ENCODE data around the gene KREMEN1.

KREMEN1 gene

DNA sequence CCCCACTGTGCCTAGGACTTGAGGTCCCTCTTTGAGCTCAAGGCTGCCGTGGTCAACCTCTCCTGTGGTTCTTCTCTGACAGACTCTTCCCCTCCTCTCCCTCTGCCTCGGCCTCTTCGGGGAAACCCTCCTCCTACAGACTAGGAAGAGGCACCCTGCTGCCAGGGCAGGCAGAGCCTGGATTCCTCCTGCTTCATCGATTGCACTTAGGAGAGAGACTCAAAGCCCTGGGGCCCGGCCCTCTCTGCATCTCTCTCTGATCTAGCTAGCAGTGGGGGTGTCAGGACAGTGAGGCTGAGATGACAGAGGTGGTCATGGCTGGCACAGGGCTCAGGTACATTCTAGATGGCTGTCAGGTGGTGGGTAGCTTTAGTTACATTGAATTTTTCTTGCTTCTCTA, 69.3 kb downstream of the KREMEN1 start:
- Histone ChIP-seq H3K9me3 (ENCODE audit: control insufficient read depth, low read length) (no peaks in the 10 kb centered on the region), H3K4me1 (ENCODE audit: control insufficient read depth, insufficient read depth, low read length) (peaks cover 26% of the 10 kb centered on the region), H3K4me3 (ENCODE audit: insufficient read depth, low read depth, low read length) (no peak overlapping the region), H3K27ac (ENCODE audit: insufficient read depth, low read depth, low read length, poor library complexity, severe bottlenecking) (no peak overlapping the region), H3K36me3 (ENCODE audit: control insufficient read depth, insufficient read depth, low read length) (no peaks in the 10 kb centered on the region), H3K27me3 (ENCODE audit: control insufficient read depth, insufficient read depth, low read length, poor library complexity, severe bottlenecking) (no peaks in the 10 kb centered on the region)
- 34 to 39% methylated on average over 5 of the region's 5 CpGs for WGBS, 2 experiments

DNA sequence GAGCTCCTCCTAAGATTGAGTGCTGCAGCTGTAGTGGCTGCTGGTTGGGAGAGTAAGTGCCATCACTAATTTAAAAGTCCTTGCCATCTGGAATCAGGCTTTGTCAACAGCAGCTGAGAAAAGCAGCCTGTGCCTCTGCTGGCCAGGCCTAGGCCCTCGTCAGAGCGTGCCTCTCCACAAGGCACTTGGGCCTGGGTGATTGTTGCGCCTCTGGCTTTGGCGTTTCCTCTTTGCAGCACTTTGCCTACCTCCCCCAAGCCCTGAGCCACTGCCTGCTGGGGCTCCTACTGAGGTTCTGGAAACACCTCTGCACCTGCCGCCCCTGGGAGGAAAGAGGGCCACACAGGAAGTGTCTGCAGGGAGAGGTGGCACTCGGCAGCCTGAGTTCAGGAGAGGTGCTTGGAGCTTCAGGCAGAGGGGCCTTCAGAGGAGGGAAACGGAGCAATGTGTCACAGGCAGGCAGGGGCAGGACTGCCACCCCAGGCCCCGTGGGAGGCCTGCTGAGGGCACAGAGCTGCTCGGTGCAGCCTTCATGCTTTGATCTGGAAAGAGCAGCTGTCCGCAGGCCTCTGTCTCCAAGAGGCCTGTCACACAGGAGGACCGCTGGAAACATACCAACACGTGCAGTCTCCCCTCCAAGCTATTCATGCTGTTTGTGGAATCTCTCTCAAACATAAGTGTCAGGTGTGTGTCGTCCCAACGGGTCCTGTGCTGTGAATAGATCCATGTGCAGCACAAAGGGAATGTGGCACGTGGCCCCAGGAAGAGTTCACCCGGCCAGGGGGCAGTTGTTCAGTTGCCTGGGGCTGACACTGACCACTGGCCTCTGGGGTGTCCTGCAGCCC, 71.3 kb downstream of the KREMEN1 start:
- WGBS, 2 experiments: 86 to 87% methylated on average over 16 of the region's 16 CpGs
- Histone ChIP-seq H3K4me3 (ENCODE audit: insufficient read depth, low read depth, low read length) (no peak overlapping the region), H3K27ac (ENCODE audit: insufficient read depth, low read depth, low read length, poor library complexity, severe bottlenecking) (no peak overlapping the region), H3K4me1 (ENCODE audit: control insufficient read depth, insufficient read depth, low read length) (peaks cover 29% of the 10 kb centered on the region), H3K9me3 (ENCODE audit: control insufficient read depth, low read length) (no peaks in the 10 kb centered on the region), H3K27me3 (ENCODE audit: control insufficient read depth, insufficient read depth, low read length, poor library complexity, severe bottlenecking) (no peaks in the 10 kb centered on the region), H3K36me3 (ENCODE audit: control insufficient read depth, insufficient read depth, low read length) (no peaks in the 10 kb centered on the region)

DNA sequence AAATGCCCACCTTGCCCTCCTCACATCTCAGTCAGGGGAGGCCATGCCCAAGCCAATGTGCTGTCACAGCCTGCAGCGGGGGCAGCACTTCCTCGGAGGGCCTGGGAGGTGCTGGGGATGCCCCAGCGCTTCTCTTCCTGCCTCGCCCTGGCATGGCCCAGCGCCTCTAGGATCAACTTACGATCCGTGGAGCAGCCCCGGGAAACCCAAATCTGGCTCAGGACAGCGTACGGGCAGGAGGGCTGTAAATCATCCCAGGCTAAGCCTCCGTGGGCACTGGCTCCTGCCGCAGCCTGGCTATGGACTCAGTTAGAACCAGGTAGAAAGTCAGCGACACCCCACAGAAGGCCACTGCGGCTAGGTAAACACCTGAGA, 71.9 kb downstream of the KREMEN1 start:
- no peaks in the 10 kb centered on the region for H3K36me3 ChIP-seq (ENCODE audit: control insufficient read depth, insufficient read depth, low read length)
- H3K4me3 ChIP-seq (ENCODE audit: insufficient read depth, low read depth, low read length): no peak overlapping the region
- no peaks in the 10 kb centered on the region for H3K9me3 ChIP-seq (ENCODE audit: control insufficient read depth, low read length)
- WGBS, 2 experiments: 92 to 93% methylated on average over 14 of the region's 14 CpGs
- peaks cover 32% of the 10 kb centered on the region for H3K4me1 ChIP-seq (ENCODE audit: control insufficient read depth, insufficient read depth, low read length)
- H3K27me3 ChIP-seq (ENCODE audit: control insufficient read depth, insufficient read depth, low read length, poor library complexity, severe bottlenecking): no peaks in the 10 kb centered on the region
- H3K27ac ChIP-seq (ENCODE audit: insufficient read depth, low read depth, low read length, poor library complexity, severe bottlenecking): no peak overlapping the region

DNA sequence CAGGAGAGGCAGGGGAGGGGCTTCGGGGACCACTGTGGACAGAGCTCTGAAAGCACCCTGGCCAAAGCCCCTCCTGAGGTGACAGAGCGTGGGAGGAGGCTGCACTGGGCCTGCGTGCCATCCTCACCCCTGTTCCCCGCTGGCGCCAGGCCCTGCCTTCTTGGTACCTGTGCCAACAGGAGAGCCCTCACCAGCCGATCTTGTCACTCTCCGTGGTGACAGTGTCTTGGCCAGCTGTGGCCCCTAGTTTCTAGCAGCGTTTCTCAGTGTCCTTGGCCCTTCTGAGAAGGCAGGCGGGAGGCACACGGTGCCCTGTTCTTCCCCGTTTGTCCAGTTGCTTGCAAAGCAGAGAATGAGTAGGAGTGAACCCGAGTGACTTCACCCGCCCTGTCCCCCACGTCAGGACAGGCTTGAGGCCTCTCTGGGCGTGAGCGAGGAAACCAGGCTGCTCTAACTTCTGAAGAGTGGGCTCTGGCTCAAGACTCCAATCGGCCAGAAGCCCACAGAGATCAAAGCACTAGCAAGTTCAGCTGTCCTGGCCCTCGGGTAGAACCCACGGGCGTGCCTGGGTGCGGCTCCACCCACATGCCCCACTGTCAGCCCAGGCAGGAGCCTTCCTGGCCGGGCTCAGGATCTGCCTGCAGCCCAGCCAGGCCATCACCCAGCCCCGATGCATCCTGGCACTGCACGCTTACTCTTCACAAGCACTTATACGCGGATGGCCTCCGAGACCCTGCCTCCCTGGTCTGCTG, 72.7 kb downstream of the KREMEN1 start:
- Histone ChIP-seq H3K9me3 (ENCODE audit: control insufficient read depth, low read length) (no peaks in the 10 kb centered on the region), H3K4me1 (ENCODE audit: control insufficient read depth, insufficient read depth, low read length) (peaks cover 34% of the 10 kb centered on the region), H3K36me3 (ENCODE audit: control insufficient read depth, insufficient read depth, low read length) (no peaks in the 10 kb centered on the region), H3K27me3 (ENCODE audit: control insufficient read depth, insufficient read depth, low read length, poor library complexity, severe bottlenecking) (no peaks in the 10 kb centered on the region), H3K4me3 (ENCODE audit: insufficient read depth, low read depth, low read length) (no peak overlapping the region), H3K27ac (ENCODE audit: insufficient read depth, low read depth, low read length, poor library complexity, severe bottlenecking) (no peak overlapping the region)
- 87 to 88% methylated on average over 27 of the region's 27 CpGs for WGBS, 2 experiments

DNA sequence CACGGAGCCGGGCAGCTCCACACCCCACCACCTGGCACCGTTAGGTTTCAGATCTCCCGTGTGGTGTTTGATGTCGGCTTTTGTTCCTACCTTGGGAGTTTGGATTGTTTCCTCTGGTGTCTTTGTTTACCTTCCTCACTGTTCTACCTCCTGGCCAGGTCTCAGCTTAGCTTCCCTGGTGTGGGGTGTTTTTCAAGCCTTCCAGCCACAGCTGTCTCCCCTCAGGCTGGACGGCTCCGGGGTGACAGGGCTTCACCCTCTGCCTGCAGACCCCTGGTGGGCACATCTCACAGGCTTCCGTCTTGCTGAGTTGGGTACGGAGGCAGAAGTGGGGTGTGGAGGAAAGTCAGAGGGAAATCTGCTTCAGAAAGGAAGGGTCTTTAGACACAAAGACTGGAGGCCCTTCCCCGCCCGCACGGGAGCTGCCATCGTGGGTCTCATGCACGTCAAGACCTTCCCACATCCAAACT, 73.3 kb downstream of the KREMEN1 start:
- Histone ChIP-seq H3K4me3 (ENCODE audit: insufficient read depth, low read depth, low read length) (no peak overlapping the region), H3K27ac (ENCODE audit: insufficient read depth, low read depth, low read length, poor library complexity, severe bottlenecking) (no peak overlapping the region), H3K27me3 (ENCODE audit: control insufficient read depth, insufficient read depth, low read length, poor library complexity, severe bottlenecking) (no peaks in the 10 kb centered on the region), H3K36me3 (ENCODE audit: control insufficient read depth, insufficient read depth, low read length) (no peaks in the 10 kb centered on the region), H3K4me1 (ENCODE audit: control insufficient read depth, insufficient read depth, low read length) (peaks cover 40% of the 10 kb centered on the region), H3K9me3 (ENCODE audit: control insufficient read depth, low read length) (no peaks in the 10 kb centered on the region)
- WGBS, 2 experiments: 77 to 78% methylated on average over 14 of the region's 14 CpGs

DNA sequence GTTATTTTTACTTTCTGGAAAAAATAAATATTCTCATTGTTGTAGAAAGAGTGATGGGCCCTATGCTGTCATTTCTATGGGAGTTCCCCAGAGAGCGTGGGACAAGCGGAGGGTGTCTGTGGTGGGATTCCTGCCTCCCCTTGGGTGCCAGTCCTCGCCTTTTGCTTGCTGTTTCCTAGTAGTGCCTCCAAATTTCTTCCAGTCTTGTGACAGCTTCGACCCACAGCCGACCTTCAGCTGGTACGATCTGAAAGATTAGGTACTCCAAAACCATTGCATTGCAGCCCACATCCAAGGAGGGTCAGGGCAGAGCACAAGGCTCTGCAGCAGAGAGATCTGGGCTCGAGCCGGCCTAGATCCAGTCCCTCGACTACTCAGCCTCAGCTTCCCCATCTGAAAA, 73.9 kb downstream of the KREMEN1 start:
- Histone ChIP-seq H3K4me1 (ENCODE audit: control insufficient read depth, insufficient read depth, low read length) (peaks cover 38% of the 10 kb centered on the region), H3K9me3 (ENCODE audit: control insufficient read depth, low read length) (no peaks in the 10 kb centered on the region), H3K27ac (ENCODE audit: insufficient read depth, low read depth, low read length, poor library complexity, severe bottlenecking) (no peak overlapping the region), H3K4me3 (ENCODE audit: insufficient read depth, low read depth, low read length) (no peak overlapping the region), H3K36me3 (ENCODE audit: control insufficient read depth, insufficient read depth, low read length) (no peaks in the 10 kb centered on the region), H3K27me3 (ENCODE audit: control insufficient read depth, insufficient read depth, low read length, poor library complexity, severe bottlenecking) (no peaks in the 10 kb centered on the region)
- 94% methylated on average over 9 of the region's 9 CpGs for WGBS, 2 experiments

DNA sequence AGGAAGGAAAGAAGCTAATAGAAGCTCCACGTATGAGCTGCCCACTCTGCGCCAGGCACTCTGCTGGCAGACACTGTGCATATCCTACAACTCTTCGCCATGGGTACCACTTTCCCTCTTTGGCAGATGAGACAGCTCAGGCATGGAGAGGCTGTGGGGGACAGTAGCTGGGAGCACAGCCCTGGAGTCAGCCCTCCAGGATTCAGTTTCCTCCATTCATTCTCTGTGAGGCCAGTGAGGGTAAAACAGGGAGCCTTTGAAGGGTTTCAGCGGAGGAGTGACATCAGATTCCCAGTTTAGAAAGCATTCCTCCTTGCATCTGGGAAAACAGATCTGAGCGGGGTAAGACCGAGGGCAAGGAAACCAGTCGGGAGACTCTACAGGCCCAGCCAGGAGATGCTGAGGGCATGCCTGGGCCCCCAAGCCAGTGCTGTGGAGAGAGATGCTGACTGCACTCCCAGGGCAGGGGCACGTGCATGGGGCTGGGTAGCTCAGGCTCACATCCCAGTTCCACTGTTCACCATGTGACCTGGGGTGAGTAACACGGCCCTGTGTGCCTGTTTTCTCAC, 74.6 kb downstream of the KREMEN1 start:
- no peak overlapping the region for H3K4me3 ChIP-seq (ENCODE audit: insufficient read depth, low read depth, low read length)
- H3K27me3 ChIP-seq (ENCODE audit: control insufficient read depth, insufficient read depth, low read length, poor library complexity, severe bottlenecking): no peaks in the 10 kb centered on the region
- no peaks in the 10 kb centered on the region for H3K9me3 ChIP-seq (ENCODE audit: control insufficient read depth, low read length)
- no peaks in the 10 kb centered on the region for H3K36me3 ChIP-seq (ENCODE audit: control insufficient read depth, insufficient read depth, low read length)
- H3K4me1 ChIP-seq (ENCODE audit: control insufficient read depth, insufficient read depth, low read length): peaks cover 37% of the 10 kb centered on the region
- H3K27ac ChIP-seq (ENCODE audit: insufficient read depth, low read depth, low read length, poor library complexity, severe bottlenecking): no peak overlapping the region
- WGBS, 2 experiments: 87% methylated on average over 9 of the region's 9 CpGs

DNA sequence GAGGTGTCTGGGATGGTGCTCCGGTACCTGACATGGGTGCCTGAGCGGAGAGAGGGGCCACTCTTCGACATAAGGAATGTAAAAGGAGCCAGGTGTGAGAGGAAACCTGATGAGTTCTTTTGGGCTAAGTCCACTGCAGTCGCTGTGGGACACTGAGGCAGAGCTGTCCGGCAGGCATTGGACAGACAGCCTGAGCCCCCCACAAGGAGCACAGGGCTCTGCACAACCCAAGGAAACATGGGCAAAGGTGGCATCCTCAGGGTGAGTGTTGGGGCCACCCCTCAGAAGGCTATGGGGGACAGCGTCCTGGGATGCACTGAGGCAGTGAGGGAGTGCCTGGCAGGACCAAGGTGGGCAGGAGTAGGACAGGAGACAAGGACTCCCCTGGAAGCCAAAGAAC, 75.2 kb downstream of the KREMEN1 start:
- H3K9me3 ChIP-seq (ENCODE audit: control insufficient read depth, low read length): no peaks in the 10 kb centered on the region
- 95 to 97% methylated on average over 6 of the region's 6 CpGs for WGBS, 2 experiments
- H3K27me3 ChIP-seq (ENCODE audit: control insufficient read depth, insufficient read depth, low read length, poor library complexity, severe bottlenecking): no peaks in the 10 kb centered on the region
- no peak overlapping the region for H3K4me3 ChIP-seq (ENCODE audit: insufficient read depth, low read depth, low read length)
- H3K4me1 ChIP-seq (ENCODE audit: control insufficient read depth, insufficient read depth, low read length): peaks cover 42% of the 10 kb centered on the region
- no peak overlapping the region for H3K27ac ChIP-seq (ENCODE audit: insufficient read depth, low read depth, low read length, poor library complexity, severe bottlenecking)
- no peaks in the 10 kb centered on the region for H3K36me3 ChIP-seq (ENCODE audit: control insufficient read depth, insufficient read depth, low read length)

DNA sequence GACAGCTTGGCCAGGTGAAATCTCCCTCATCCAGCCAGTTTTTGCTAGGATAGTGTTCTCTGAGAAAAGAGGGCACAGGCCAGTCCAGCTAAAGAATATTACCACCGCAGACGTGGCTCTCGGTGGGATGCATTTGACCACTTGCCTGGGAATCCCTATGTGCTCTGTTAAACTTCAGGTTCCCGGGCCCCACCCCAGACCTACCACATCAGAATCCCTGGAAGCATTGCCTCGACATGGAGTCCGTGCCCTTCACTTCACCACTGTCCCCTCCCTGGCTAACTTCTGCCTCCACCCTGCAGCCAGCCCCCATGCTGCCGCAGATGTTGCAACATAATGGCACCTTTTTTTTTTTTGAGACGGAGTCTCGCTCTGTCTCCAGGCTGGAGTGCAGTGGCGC, 76.0 kb downstream of the KREMEN1 start:
- H3K9me3 ChIP-seq (ENCODE audit: control insufficient read depth, low read length): no peaks in the 10 kb centered on the region
- 89 to 93% methylated on average over 10 of the region's 10 CpGs for WGBS, 2 experiments
- H3K27ac ChIP-seq (ENCODE audit: insufficient read depth, low read depth, low read length, poor library complexity, severe bottlenecking): no peak overlapping the region
- no peak overlapping the region for H3K4me3 ChIP-seq (ENCODE audit: insufficient read depth, low read depth, low read length)
- H3K36me3 ChIP-seq (ENCODE audit: control insufficient read depth, insufficient read depth, low read length): no peaks in the 10 kb centered on the region
- H3K4me1 ChIP-seq (ENCODE audit: control insufficient read depth, insufficient read depth, low read length): peaks cover 42% of the 10 kb centered on the region
- H3K27me3 ChIP-seq (ENCODE audit: control insufficient read depth, insufficient read depth, low read length, poor library complexity, severe bottlenecking): no peaks in the 10 kb centered on the region

DNA sequence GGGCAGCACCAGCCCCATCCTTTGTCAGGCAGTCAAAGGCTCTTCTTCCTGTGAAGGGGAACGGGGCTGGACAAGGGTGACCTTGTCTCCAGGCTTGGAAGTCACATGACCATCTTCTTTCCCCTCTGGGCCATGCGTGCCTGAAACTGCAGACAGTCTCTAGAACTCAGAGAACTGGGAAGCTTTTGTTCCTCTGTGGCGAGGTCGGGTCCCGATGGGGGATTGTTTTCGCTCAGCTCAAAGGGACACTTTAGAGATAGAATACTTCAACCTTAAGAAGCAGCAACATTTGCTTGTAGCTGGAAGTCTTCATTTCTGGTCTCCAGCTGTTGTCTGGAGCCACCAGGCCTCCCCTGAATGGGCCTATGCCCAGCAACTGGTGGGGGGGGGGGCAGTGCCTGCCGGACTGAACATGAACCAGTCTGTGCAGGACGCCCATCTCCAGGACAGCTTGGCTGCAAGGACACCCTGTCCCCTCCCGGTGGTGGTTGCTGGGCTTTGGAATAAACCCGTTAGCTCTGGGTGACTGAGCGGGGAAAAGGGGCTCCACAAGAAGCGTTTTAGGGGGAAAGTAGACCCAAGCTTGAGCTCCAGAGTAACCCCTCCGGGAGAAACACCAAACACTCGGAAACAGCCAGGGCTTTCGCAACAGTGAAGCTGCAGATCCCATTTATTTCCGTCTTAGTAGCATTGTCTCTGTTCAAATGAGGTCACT, 77.2 kb downstream of the KREMEN1 start:
- Histone ChIP-seq H3K27ac (ENCODE audit: insufficient read depth, low read depth, low read length, poor library complexity, severe bottlenecking) (no peak overlapping the region), H3K36me3 (ENCODE audit: control insufficient read depth, insufficient read depth, low read length) (no peaks in the 10 kb centered on the region), H3K4me1 (ENCODE audit: control insufficient read depth, insufficient read depth, low read length) (peaks cover 45% of the 10 kb centered on the region), H3K4me3 (ENCODE audit: insufficient read depth, low read depth, low read length) (no peak overlapping the region), H3K9me3 (ENCODE audit: control insufficient read depth, low read length) (no peaks in the 10 kb centered on the region), H3K27me3 (ENCODE audit: control insufficient read depth, insufficient read depth, low read length, poor library complexity, severe bottlenecking) (no peaks in the 10 kb centered on the region)
- 84 to 86% methylated on average over 16 of the region's 16 CpGs for whole genome bisulfite sequencing, 2 experiments

Measured in ectodermal cell (in vitro differentiated cells).